ENCODE data around the gene OSBPL6. TPM values are rescaled to one million over a fixed set of nuclear protein-coding genes. Genes with fewer than 3 reads are reported as not detected.

The OSBPL6 gene
- total RNA-seq, 4 donors from 2014 or later = 1.5 to 4.0 (median 3.1) TPM

- Histone ChIP-seq H3K27me3 (no peaks in the 10 kb centered on the region), H3K27ac (peak overlapping the region in 3 of 4 donors; percentile 81 to 96 (median 94)), H3K9me3 (no peaks in the 10 kb centered on the region), H3K36me3 (peaks cover 0 to 9% of the 10 kb centered on the region in 2 donors), H3K4me1 (peaks cover 3 to 35% (median 12%) of the 10 kb centered on the region in 3 donors), H3K4me3 (no peak overlapping the region)
- ATAC-seq = no peak
- TF ChIP-seq POLR2A (IDR thresholded peaks at IDR 0.05) (no peak), POLR2AphosphoS5 (IDR thresholded peaks at IDR 0.05) (no peak), CTCF (IDR thresholded peaks at IDR 0.05) (no peak), EP300 (IDR thresholded peaks at IDR 0.05) (no peak)
- 100% methylated on average over 2 of the region's 2 CpGs for WGBS, 2 donors (ENCODE audit: low coverage in 1 of 2)
Measured at GRCh38 chr2:178452334-178452733, 258.0 kb downstream of the OSBPL6 start.

Other genes with a start within 250 kb of the OSBPL6 start
- gene PDE11A, start 121.7 kb upstream of the OSBPL6 start, total RNA-seq = 1 to 10 TPM in 1 of 4 donors, under 1 TPM in 2, not detected in 1; 0.13 to 1.9 (median 0.16) TPM
- gene RBM45, start 82.1 kb upstream of the OSBPL6 start, total RNA-seq = 10 to 100 TPM in 1 of 4 donors, 1 to 10 TPM in 3; 5.6 to 20.9 (median 9.2) TPM

Measured in gastroesophageal sphincter (tissue), 4 donors.